Colonic mucosa (tissue), 4 donors: ENCODE data around the gene BMP7. TPM values are rescaled to one million over a fixed set of nuclear protein-coding genes. Genes with fewer than 3 reads are reported as not detected.

Source experiments
- DNase-seq: peaks from one replicate; pipeline ENCODE4 v3.0.0-alpha.2; 2020
- H3K27ac ChIP-seq: fragments of 200-600 bp; one replicate; pipeline ENCODE4 v1.8.0; 2021
- H3K27me3 ChIP-seq: fragments of 200-600 bp; one replicate; pipeline ENCODE4 v1.8.0; 2021
- H3K36me3 ChIP-seq: fragments of 200-600 bp; one replicate; pipeline ENCODE4 v1.8.0; 2021
- H3K4me1 ChIP-seq: fragments of 200-600 bp; one replicate; pipeline ENCODE4 v1.8.0; 2021; ENCODE audit warnings: mild to moderate bottlenecking
- H3K4me3 ChIP-seq: fragments of 200-600 bp; one replicate; pipeline ENCODE4 v1.8.0; 2021
- H3K9ac ChIP-seq, 2 donors: one replicate each; pipeline ENCODE4 v1.7.0; 2013; ENCODE audit warnings: control low read depth in 2 of 2, low read depth in 2 of 2, low read length in 2 of 2
- H3K9me3 ChIP-seq: fragments of 200-600 bp; one replicate; pipeline ENCODE4 v1.8.0; 2021
- CTCF ChIP-seq: fragments of 200-600 bp; IDR thresholded peaks from one replicate; pipeline ENCODE4 v1.8.0; 2022; ENCODE audit warnings: antibody characterized with exemption, mild to moderate bottlenecking
- intact Hi-C: fragments of 100-400 bp; cut with DNase I; formaldehyde crosslinking; loops from one replicate; pipeline ENCODE4 v1.14.1; 2022
- total RNA-seq, 2 donors: library from RNA; stranded (reverse); fragmentation: NEBNext Ultra II Directional in 1 of 2; extraction: Animal tissue kit (Norgen Biotek cat#: 25700) in 1 of 2; gene quantifications; one replicate each; pipeline ENCODE4 v1.2.1, GENCODE V29; 2021
- donor health status: healthy.
- donor health status: DM: no; HTN: no; CAD: no.
- donor health status: DM: no; HTN: no; CAD: no.

The BMP7 gene
- total RNA-seq, 2 donors from 2014 or later: 1.3 to 3.2 TPM

GRCh38 chr20:57263801-57264792 is 2.3 kb downstream of the BMP7 start:
- intact Hi-C loops: no loop called here
- H3K27me3 ChIP-seq: peaks cover 43% of the 10 kb centered on the region
- no peaks in the 10 kb centered on the region for H3K9me3 ChIP-seq
- no peak for TF ChIP-seq CTCF
- no peaks in the 10 kb centered on the region for H3K36me3 ChIP-seq
- no peak for DNase-seq
- no peak overlapping the region for H3K27ac ChIP-seq
- no peaks in the 10 kb centered on the region for H3K4me1 ChIP-seq
- H3K9ac ChIP-seq: no peak overlapping the region
- no peak overlapping the region for H3K4me3 ChIP-seq

GRCh38 chr20:57262784-57263609 is 3.4 kb downstream of the BMP7 start:
- Histone ChIP-seq H3K27ac (no peak overlapping the region), H3K9me3 (no peaks in the 10 kb centered on the region), H3K4me3 (no peak overlapping the region), H3K27me3 (peaks cover 47% of the 10 kb centered on the region), H3K9ac (no peak overlapping the region), H3K36me3 (no peaks in the 10 kb centered on the region), H3K4me1 (no peaks in the 10 kb centered on the region)
- no peak for TF ChIP-seq CTCF
- no peak for DNase-seq
- intact Hi-C loops: no loop called here

- DNase-seq: no peak
- Histone ChIP-seq H3K4me1 (no peaks in the 10 kb centered on the region), H3K27me3 (peaks cover 44% of the 10 kb centered on the region), H3K9ac (no peak overlapping the region), H3K36me3 (no peaks in the 10 kb centered on the region), H3K27ac (no peak overlapping the region), H3K9me3 (no peaks in the 10 kb centered on the region), H3K4me3 (no peak overlapping the region)
- TF ChIP-seq CTCF: no peak
- intact Hi-C loops: no loop called here
These were observed 4.1 kb downstream of the BMP7 start for GRCh38 chr20:57262301-57262700.

- no peak overlapping the region for H3K4me3 ChIP-seq
- intact Hi-C loops: no loop called here
- H3K4me1 ChIP-seq: no peaks in the 10 kb centered on the region
- TF ChIP-seq CTCF: no peak
- peaks cover 38% of the 10 kb centered on the region for H3K27me3 ChIP-seq
- no peaks in the 10 kb centered on the region for H3K36me3 ChIP-seq
- DNase-seq: no peak
- H3K9me3 ChIP-seq: no peaks in the 10 kb centered on the region
- no peak overlapping the region for H3K9ac ChIP-seq
- no peak overlapping the region for H3K27ac ChIP-seq
These were observed 4.8 kb downstream of the BMP7 start for GRCh38 chr20:57261457-57262251.

GRCh38 chr20:57260934-57261333 is 5.5 kb downstream of the BMP7 start:
- Histone ChIP-seq H3K4me3 (no peak overlapping the region), H3K4me1 (no peaks in the 10 kb centered on the region), H3K27ac (no peak overlapping the region), H3K27me3 (peaks cover 30% of the 10 kb centered on the region), H3K9me3 (no peaks in the 10 kb centered on the region), H3K9ac (no peak overlapping the region), H3K36me3 (no peaks in the 10 kb centered on the region)
- intact Hi-C loops: no loop called here
- TF ChIP-seq CTCF: no peak
- DNase-seq: no peak
